GM18517 (cell line): ENCODE measurements around the gene ESYT1.

Source experiments
- ATAC-seq: cut with Tn5 transposase; IDR thresholded peaks from one replicate; pipeline ENCODE4 v1.9.1; 2021; ENCODE audit warnings: mild to moderate bottlenecking, moderate library complexity; ENCODE audit not compliant: unreplicated experiment

ESYT1 gene

DNA sequence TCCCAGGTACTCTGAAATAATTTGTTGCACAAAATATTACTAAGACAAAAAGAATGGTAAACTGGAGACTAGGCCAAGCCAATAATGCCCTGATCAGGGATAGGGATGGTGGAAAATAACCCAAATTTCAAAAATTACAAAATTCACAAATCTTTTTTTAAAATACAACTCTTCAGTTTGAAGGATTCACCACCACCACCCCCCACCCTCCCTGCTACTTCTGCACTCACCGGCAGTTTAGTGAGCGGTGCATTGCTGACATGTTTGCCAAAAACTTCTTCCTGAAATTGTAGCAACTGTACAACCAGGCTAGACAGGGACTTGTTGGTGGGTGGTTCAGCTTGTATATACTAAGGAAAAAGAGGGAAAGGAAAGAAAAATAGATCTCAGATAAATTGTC lies 58.9 kb downstream of the ESYT1 start:
- ATAC-seq: no peak

DNA sequence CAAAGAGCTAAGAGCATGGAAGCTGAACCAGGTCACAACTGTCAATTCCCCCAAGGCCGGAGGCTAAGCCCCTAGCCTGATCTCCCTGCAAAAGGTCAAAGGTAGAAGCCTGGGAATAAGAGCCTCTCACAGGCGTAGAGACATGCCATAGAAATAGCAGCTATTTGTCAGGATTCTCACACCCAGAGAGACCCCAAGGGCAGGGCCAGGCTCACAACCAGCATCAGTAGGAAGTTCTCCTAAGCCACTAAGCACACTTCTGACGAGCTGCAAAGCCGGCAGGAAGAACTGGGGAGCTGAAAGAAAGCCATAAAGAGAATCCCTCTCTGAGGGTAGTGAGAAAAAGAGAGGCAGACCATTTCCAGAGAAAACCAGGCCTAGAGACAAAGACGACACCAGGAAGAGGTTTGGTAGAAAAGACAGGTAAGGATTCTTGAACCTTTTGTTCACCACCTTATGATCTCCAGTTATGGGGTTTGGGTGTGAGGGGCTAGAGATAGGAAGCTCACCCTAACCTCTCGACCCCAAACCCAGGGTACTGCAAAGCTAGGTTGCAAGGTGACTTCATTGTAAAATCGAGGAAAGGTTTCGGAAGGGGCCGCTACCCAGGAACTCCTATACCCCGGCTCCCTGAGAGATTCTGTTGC lies 60.2 kb downstream of the ESYT1 start:
- ATAC-seq: no peak

DNA sequence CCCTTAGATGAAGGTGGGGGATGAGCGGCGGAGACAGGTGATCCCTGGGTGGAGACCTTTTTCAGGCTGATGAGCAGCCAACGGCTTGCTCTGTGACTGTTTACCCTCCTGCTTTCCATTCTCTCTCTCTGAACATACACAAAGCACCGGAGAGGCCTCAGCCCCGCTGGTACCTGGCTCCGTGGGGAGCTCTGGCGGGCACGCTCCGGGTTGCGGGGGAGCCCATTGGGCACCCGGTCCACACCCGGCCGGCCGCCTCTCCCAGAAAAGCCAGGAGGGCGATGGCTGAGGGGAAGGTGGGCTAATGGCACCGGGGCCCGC lies 60.7 kb downstream of the ESYT1 start:
- ATAC-seq: no peak

DNA sequence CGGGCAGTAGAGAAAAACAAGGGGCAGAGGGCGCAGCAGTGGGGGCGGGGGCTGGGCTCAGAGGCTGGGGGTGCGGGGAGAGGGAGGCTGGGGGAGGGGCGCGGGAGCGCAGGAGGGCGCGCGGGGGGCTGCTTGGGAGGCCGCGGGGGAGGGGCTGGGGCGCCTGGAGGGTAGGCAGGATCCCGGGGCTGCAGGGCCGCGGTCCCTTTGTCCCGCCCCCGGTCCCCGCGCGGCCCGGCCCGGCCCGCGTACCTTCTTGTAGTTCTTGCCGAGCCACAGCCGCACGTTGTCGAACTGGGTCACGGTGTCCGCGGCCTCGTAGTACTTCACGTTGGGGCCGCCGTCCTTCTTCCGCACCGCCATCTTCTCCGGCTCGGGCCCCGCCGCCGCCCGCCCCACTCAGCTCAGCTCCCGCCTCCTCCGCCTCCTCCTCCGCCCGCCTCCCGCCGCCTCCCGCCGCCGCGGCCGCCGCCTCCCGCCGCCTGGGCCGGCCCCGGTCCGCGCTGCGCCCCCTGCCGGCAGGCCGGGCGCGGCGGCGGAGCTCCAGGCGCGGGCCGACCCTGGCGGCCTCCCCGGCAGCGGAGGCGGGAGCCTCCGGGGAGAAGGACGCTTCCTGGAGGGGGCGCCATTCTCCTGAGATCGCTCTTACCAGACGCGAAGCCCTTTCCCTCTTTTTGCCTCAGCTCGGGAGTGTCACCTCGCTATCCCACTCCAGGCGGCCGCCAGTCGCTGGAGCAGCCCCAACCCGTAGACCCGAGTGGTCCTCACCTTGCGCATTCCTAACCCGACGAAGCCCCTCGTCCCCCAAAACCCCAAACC lies 61.2 kb downstream of the ESYT1 start, which contains the start of gene SMARCC2:
Gene SMARCC2, minus strand, starts transcription at position 385 of the 819 bp plus-strand sequence. Its CDS starts 22 bp downstream, at position 363.
- ATAC-seq: peak; percentile 34

DNA sequence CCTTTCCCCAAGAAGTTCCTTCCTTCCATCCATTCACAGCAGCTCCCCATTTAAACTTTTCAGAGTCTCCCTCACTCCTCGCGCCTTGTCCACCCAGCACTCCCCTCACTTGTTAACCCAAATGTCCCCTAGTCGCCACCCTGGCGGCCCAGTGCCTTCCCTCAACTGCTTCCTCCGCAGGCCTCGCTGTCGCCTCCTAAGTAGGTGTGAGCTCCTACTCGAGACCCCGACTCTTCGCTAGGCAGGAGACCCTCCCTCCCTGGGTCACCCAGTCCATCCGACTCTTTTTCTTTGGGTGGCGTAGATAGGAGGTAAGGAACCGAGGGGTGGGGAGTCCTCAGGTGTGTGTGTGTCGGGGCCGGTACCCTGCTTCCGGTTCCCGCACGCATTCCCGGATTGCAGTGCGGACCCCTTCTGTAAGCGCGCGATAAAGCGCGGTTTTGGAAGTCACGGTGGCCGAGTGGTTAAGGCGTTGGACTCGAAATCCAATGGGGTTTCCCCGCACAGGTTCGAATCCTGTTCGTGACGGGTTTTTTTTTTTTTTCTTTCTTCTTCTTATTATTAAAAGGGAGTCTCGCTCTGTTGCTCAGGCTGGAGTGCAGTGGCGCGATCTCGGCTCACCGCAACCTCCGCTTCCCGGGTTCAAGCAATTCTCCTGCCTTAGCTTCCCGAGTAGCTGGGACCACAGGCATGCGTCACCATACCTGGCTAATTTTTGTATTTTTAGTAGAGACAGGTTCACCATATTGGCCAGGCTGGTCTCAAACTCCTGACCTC lies 62.0 kb downstream of the ESYT1 start:
- peak; percentile 43 for ATAC-seq

DNA sequence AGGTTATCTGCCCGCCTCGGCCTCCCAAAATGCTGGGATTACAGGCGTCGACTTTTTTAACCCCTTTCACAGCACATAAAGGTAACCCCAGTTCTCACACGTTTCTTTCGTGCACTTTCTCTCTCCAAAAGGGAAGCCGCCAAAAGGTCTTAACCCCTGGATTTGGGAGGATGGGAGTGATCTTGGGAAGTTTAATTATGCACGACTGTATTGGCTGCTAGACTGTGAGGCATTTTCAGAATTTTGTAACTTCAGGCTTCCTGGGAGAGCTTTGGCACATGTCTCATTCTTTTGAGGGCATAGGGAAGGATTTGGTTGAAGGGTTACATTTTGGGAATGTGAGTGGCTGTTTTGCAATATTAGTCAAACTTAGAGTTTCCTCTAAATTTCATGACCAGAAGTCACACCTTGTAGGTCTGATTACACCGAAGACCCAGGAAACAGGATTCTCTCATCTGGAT lies 62.7 kb downstream of the ESYT1 start:
- no peak for ATAC-seq

DNA sequence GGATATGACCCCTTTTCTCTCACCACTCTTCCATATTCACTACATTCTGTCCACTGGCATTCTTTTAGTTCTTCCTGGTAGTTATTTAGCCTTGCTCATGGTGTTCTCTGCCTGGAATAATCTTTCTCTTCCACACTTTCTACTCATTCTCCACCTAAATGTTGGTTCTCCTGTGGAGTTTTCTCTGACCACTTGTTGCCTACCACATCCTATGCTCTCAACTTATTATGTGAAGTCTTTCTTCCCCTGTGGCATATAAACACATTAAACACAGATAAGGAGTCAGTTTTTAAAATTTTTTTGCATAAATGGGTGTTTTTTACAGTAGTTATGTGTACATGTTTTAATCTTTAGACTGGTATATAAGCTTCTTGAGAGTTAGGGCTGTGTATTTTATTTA lies 64.5 kb downstream of the ESYT1 start:
- no peak for ATAC-seq

DNA sequence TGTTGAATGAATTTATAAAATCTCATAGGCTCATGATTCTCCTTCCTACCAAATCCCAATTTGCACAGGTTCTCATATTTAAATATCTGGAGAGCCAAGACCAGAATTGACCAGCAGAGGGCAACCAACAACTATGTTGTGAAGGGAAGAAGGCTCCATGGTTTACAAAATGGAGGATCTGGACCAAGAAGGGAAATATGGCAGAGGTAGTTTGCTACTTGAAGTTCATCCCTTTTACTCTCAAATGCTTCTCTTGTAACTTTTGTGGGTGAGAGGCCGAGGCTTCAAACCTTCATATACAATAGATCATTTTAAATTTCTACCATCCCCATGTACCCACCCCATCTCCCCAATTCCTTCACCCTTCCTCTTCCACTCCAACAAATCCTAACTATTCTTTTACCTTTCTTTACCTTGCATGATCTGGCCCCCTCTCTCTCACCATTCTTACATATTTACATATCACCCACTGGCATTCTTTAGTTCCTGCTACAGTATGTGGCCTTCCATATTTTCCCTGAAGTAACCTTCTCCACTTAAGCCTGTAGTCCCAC lies 65.0 kb downstream of the ESYT1 start:
- ATAC-seq: peak; percentile 44
